Activated effector memory CD4-positive, alpha-beta T cell treated with Interleukin-2 at 50 U/mL for 16 hours (primary cell): ENCODE measurements around the gene CCNYL1.
"Not testable (repeated sequence)": the region's sequence is repeated elsewhere in the genome, so short reads cannot be mapped to it uniquely, and the experiment has no call there.

Experiments
- DNase-seq: peaks from one replicate; pipeline ENCODE4 v3.0.0-alpha.2; 2020

Gene CCNYL1

GRCh38 chr2:207710814-207711740 is at the start of gene CCNYL1:
TSS of gene CCNYL1 (plus strand) at chr2:207711640. CDS start at chr2:207711897, 257 bp downstream.
- DNase-seq, result peak; percentile 97

- no peak for DNase-seq
These were observed 49.2 kb upstream of the CCNYL1 start for GRCh38 chr2:207662203-207662602.

- DNase-seq, result no peak
These were observed 47.4 kb upstream of the CCNYL1 start for GRCh38 chr2:207663870-207664545.

- DNase-seq, result no peak
These were observed 40.6 kb upstream of the CCNYL1 start for GRCh38 chr2:207670887-207671286.

- no peak for DNase-seq
These were observed 38.0 kb upstream of the CCNYL1 start for GRCh38 chr2:207673431-207673830.

- DNase-seq, result no peak
These were observed 37.1 kb upstream of the CCNYL1 start for GRCh38 chr2:207674266-207674774.

GRCh38 chr2:207674826-207675225 is 36.6 kb upstream of the CCNYL1 start:
- no peak for DNase-seq

- no peak for DNase-seq
These were observed 34.5 kb upstream of the CCNYL1 start for GRCh38 chr2:207676827-207677354.

- no peak for DNase-seq
These were observed 30.0 kb upstream of the CCNYL1 start for GRCh38 chr2:207681431-207681830.

GRCh38 chr2:207682557-207682956 is 28.9 kb upstream of the CCNYL1 start:
- no peak for DNase-seq

GRCh38 chr2:207683438-207683837 is 28.0 kb upstream of the CCNYL1 start:
- no peak for DNase-seq

GRCh38 chr2:207683879-207684627 is 27.4 kb upstream of the CCNYL1 start:
- DNase-seq, result no peak

GRCh38 chr2:207686812-207687211 is 24.6 kb upstream of the CCNYL1 start:
- DNase-seq, result no peak

GRCh38 chr2:207688597-207688996 is 22.8 kb upstream of the CCNYL1 start:
- no peak for DNase-seq

GRCh38 chr2:207690845-207691461 is 20.5 kb upstream of the CCNYL1 start:
- DNase-seq, result not testable (repeated sequence)

- DNase-seq, result peak; percentile 15
These were observed 19.0 kb upstream of the CCNYL1 start for GRCh38 chr2:207692206-207693065.

- DNase-seq, result no peak
These were observed 17.7 kb upstream of the CCNYL1 start for GRCh38 chr2:207693641-207694249.

- DNase-seq, result no peak
These were observed 16.6 kb upstream of the CCNYL1 start for GRCh38 chr2:207694811-207695281.

- DNase-seq, result no peak
These were observed 16.1 kb upstream of the CCNYL1 start for GRCh38 chr2:207695293-207695692.

GRCh38 chr2:207696911-207697310 is 14.5 kb upstream of the CCNYL1 start:
- not testable (repeated sequence) for DNase-seq

GRCh38 chr2:207697411-207697810 is 14.0 kb upstream of the CCNYL1 start:
- DNase-seq, result no peak
